T-cell (primary cell): ENCODE data around the gene PTEN. TPM values are rescaled to one million over a fixed set of nuclear protein-coding genes. Genes with fewer than 3 reads are reported as not detected.
"Not testable (repeated sequence)": the region's sequence is repeated elsewhere in the genome, so short reads cannot be mapped to it uniquely, and the experiment has no call there.

ENCODE experiments used
- ATAC-seq, 4 experiments: fragments of 200-7000 bp in 3 of 4; fragments of 150-1000 bp in 1 of 4; cut with Tn5 transposase; replicated peaks in 1 of 4; 1 replicate in 3 of 4; 2 replicates in 1 of 4; pipeline ENCODE4 v1.10.0; 2021; ENCODE audit warnings: moderate library complexity in 3 of 4, mild to moderate bottlenecking in 2 of 4, moderate number of reproducible peaks in 1 of 4
- CTCF ChIA-PET, 2 donors: fragments of 300-600 bp; sonication (Branson Sonifier 250); formaldehyde crosslinking; loops; one replicate each; lab custom pipeline; 2022; ENCODE audit warnings: antibody characterized with exemption in 2 of 2; lab: Charles Lee
- POLR2A ChIA-PET, 2 donors: fragments of 300-600 bp; sonication (Branson Sonifier 250); formaldehyde crosslinking; loops; one replicate each; lab custom pipeline; 2022; ENCODE audit warnings: antibody characterized with exemption in 2 of 2; lab: Charles Lee
- DNase-seq, 35 experiments: peaks; one replicate each; pipeline versions ENCODE4 v3.0.0 to v3.0.0-alpha.2; 2013 to 2023
- H3K27ac ChIP-seq: one replicate; pipeline ENCODE4 v1.5.1; 2013; ENCODE audit warnings: low read length
- H3K27me3 ChIP-seq, 2 experiments: replicated peaks in 1 of 2; 1 replicate in 1 of 2; 2 replicates in 1 of 2; pipeline versions ENCODE4 v1.6.1 to v1.7.0; 2013; ENCODE audit warnings: low read length in 1 of 2, mixed read lengths in 1 of 2; ENCODE audit not compliant: control insufficient read depth in 2 of 2, insufficient read depth in 2 of 2; ENCODE audit errors: extremely low read depth in 1 of 2
- H3K36me3 ChIP-seq, 2 donors: 1 replicate in 1 of 2; 2 replicates in 1 of 2; pipeline versions ENCODE4 v1.6.1 to v1.7.0; 2013; ENCODE audit warnings: low read length in 1 of 2; ENCODE audit not compliant: control insufficient read depth in 2 of 2, insufficient read depth in 1 of 2; ENCODE audit errors: extremely low read depth in 1 of 2
- H3K4me1 ChIP-seq, 2 experiments: 1 replicate in 1 of 2; 2 replicates in 1 of 2; pipeline versions ENCODE4 v1.6.1 to v1.7.0; 2013; ENCODE audit warnings: low read length in 2 of 2, mixed read lengths in 1 of 2; ENCODE audit not compliant: insufficient read depth in 2 of 2, control insufficient read depth in 1 of 2; ENCODE audit errors: extremely low read depth in 1 of 2
- H3K4me3 ChIP-seq, 2 donors: 1 replicate in 1 of 2; 2 replicates in 1 of 2; pipeline versions ENCODE4 v1.5.1 to v1.7.0; 2013; ENCODE audit warnings: mild to moderate bottlenecking in 2 of 2, low read length in 1 of 2, moderate library complexity in 1 of 2; ENCODE audit not compliant: control insufficient read depth in 1 of 2; ENCODE audit errors: extremely low read depth in 1 of 2
- H3K9me3 ChIP-seq: 2 replicates; pipeline ENCODE4 v1.7.0; 2013
- H3K27ac Mint-ChIP-seq, 2 donors: one replicate each; pipeline ENCODE4 v1.8.0; 2020 to 2021; ENCODE audit warnings: mild to moderate bottlenecking in 2 of 2, mixed read lengths in 2 of 2
- H3K27me3 Mint-ChIP-seq, 2 donors: one replicate each; pipeline ENCODE4 v1.8.0; 2021 to 2022; ENCODE audit warnings: mixed read lengths in 2 of 2
- H3K36me3 Mint-ChIP-seq: one replicate; pipeline ENCODE4 v1.8.0; 2021; ENCODE audit warnings: mixed read lengths
- H3K4me1 Mint-ChIP-seq, 3 donors: one replicate each; pipeline ENCODE4 v1.8.0; 2020 to 2022; ENCODE audit warnings: mixed read lengths in 3 of 3, mild to moderate bottlenecking in 1 of 3
- H3K4me3 Mint-ChIP-seq, 3 donors: one replicate each; pipeline ENCODE4 v1.8.0; 2020 to 2022; ENCODE audit warnings: mild to moderate bottlenecking in 3 of 3, mixed read lengths in 3 of 3, moderate library complexity in 3 of 3
- H3K9me3 Mint-ChIP-seq, 3 donors: one replicate each; pipeline ENCODE4 v1.8.0; 2020 to 2022; ENCODE audit warnings: mixed read lengths in 3 of 3
- whole genome bisulfite sequencing: methylation state at CpG from one replicate; pipeline ENCODE4 v1.1.5; 2013; ENCODE audit warnings: missing lambda C conversion rate; ENCODE audit not compliant: insufficient coverage; 5-methylcytosine and 5-hydroxymethylcytosine counted together
- total RNA-seq, 35 experiments: library from RNA in 6 of 35; stranded (reverse) in 6 of 35; fragments of 120-200 nt in 1 of 35; gene quantifications; one replicate each; pipeline versions ENCODE4 v1.2.1 to v1.2.4 and lab custom pipeline; 2013 to 2026

The PTEN gene
- total RNA-seq, 5 donors from 2014 or later (not counting 1 experiment from before 2014, with no cell fraction given): 59.9 to 98.7 (median 66.9) TPM

DNA sequence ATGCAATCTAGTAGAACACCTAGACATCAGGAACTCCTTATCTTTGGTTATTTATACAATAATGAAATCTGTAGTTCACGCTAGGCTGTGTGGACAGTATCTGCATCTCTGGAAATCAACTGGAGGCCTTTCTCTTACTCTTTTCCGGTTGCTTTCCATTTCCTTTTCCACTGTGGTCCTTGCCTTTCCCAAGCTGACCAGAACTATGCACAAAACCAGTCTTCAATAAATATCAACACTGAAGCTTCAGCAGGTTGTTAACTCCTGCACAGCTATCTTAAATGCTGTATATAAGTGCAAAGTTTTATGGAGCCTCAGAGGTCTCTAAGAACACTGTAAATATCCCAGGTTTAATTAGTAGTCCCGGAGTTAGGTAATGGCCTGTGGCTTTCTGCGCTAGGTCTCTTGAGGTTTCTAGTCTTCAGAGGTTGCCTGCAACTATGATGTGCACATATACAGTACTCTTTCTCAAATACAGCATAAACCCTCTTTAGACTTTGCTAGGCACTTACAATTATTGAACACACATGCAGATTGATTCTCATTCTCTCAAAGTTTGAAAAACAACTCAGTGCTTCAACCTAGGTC is 2.5 kb upstream of the PTEN start:
- 94% methylated on average over 3 of the region's 4 CpGs for WGBS
- H3K27ac ChIP-seq: peak overlapping the region; percentile 87
- H3K9me3 Mint-ChIP-seq: no peaks in the 10 kb centered on the region

DNA sequence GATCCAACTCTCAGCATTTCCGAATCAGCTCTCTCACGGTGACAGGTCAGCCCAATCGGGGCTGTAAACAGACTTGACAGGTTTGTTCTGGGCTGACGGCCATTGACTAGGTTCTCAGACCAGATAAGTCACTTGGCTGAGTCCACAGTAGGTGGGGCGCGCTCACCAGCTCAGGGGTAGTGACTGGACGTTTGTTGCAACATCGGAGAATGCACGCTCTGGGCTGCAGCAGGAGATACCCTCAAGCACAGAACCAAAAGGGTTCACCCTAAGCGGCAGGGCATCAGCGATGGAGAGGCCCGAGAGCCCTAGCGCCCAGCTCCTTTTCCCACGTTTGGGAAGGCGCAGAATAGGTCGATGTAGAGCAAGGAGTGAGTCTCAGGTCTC is 1.9 kb upstream of the PTEN start:
- Histone ChIP-seq H3K27me3 (no peaks in the 10 kb centered on the region), H3K9me3 (no peaks in the 10 kb centered on the region), H3K4me1 (peaks cover 11 to 16% of the 10 kb centered on the region in 2 experiments), H3K4me3 (peak overlapping the region; percentile 71 to 97), H3K36me3 (no peaks in the 10 kb centered on the region), H3K27ac (peak overlapping the region; percentile 87)
- WGBS: 34% methylated on average over 16 of the region's 16 CpGs
- ATAC-seq (peak in 1 of 4 experiments; percentile 1), DNase-seq (peak in 9 of 35 experiments; percentile 8 to 40 (median 12))
- peak overlapping the region; percentile 94 to 97 (median 95) for H3K4me3 Mint-ChIP-seq
- ChIA-PET CTCF (interaction anchor here (0.6 to 2.9 kb wide), 16 partner anchors 11 to 1070 kb away, joined by 3 to 11 read pairs (median 6); no protein-coding TSS in a partner anchor), POLR2A (interaction anchor here (0.5 to 1.9 kb wide), 8 partner anchors 43 to 525 kb away, joined by 3 to 8 read pairs (median 4); partner anchors contain the start of gene ATAD1 (in 1 of the 2))
- H3K27me3 Mint-ChIP-seq: no peaks in the 10 kb centered on the region
- peaks cover 3% of the 10 kb centered on the region for H3K36me3 Mint-ChIP-seq
- H3K9me3 Mint-ChIP-seq: no peaks in the 10 kb centered on the region
- H3K4me1 Mint-ChIP-seq: peaks cover 28 to 52% (median 30%) of the 10 kb centered on the region in 3 donors
- peak overlapping the region; percentile 92 to 95 for H3K27ac Mint-ChIP-seq

More for the DNA sequence above, 2.5 kb upstream of the PTEN start:
- H3K36me3 ChIP-seq: no peaks in the 10 kb centered on the region
- Mint-ChIP-seq H3K4me1 (peaks cover 23 to 47% (median 27%) of the 10 kb centered on the region in 3 donors), H3K27me3 (no peaks in the 10 kb centered on the region), H3K4me3 (peak overlapping the region; percentile 94 to 97 (median 95)), H3K36me3 (peaks cover 2% of the 10 kb centered on the region), H3K27ac (peak overlapping the region; percentile 92 to 95)
- ChIA-PET CTCF (interaction anchor here (0.6 to 2.9 kb wide), 12 partner anchors 10 to 692 kb away, joined by 3 to 11 read pairs (median 4); no protein-coding TSS in a partner anchor), POLR2A (interaction anchor here in 1 of 2 donors (0.5 to 1.1 kb wide), 3 partner anchors 42 to 412 kb away, joined by 3 to 4 read pairs (median 3); no protein-coding TSS in a partner anchor)
- H3K4me1 ChIP-seq: peaks cover 11 to 13% of the 10 kb centered on the region in 2 experiments
- no peaks in the 10 kb centered on the region for H3K9me3 ChIP-seq
- no peaks in the 10 kb centered on the region for H3K27me3 ChIP-seq
- DNase-seq: peak in 1 of 35 experiments; percentile 12
- no peak overlapping the region for H3K4me3 ChIP-seq
- ATAC-seq: no peak

DNA sequence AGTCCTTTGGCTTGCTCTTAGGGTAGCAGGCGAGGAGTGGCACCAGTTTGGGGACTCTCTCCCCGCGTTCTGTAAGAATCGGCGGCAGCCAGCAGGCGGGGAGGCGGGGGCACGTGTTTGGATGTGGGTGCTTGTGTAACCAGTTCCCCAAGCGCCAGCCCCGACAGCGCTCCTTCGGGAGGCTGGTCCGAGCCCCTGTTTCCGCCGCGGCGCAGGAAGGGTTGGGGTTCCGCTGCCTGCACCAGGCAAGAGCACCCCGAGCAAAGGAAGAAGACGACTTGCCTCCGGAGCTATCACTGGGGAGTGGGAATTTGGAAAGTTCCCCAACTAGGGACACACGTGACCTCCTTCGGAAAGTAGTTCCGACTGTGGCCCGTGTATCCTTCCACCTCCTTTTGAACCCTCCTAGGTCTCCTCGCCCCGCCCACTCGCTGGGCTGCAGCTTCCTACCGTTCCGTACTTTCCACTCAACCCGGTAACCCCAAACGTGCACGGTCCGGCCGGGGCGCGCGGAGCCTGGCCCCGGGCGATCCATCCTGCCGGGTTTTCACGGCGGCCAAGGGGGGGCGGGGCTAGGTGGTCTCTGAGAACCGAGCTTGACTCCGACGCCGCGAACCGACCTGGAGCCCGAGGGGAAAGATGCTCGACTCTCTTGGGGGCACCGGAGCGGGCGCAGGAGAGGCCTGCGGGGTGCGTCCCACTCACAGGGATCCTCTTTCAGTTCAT is 1.3 kb upstream of the PTEN start:
- Mint-ChIP-seq H3K4me3 (peak overlapping the region; percentile 94 to 97 (median 95)), H3K4me1 (peaks cover 33 to 58% (median 35%) of the 10 kb centered on the region in 3 donors), H3K27me3 (no peaks in the 10 kb centered on the region), H3K36me3 (peaks cover 7% of the 10 kb centered on the region), H3K27ac (peak overlapping the region; percentile 92 to 95), H3K9me3 (no peaks in the 10 kb centered on the region)
- Histone ChIP-seq H3K27me3 (no peaks in the 10 kb centered on the region), H3K9me3 (no peaks in the 10 kb centered on the region), H3K4me3 (peak overlapping the region; percentile 71 to 97), H3K36me3 (no peaks in the 10 kb centered on the region), H3K27ac (peak overlapping the region; percentile 87), H3K4me1 (peaks cover 11 to 17% of the 10 kb centered on the region in 2 experiments)
- ChIA-PET POLR2A (interaction anchor here (0.5 to 1.9 kb wide), 12 partner anchors 9 to 525 kb away, joined by 3 to 8 read pairs (median 4); partner anchors contain the start of gene ATAD1 (in 1 of the 2)), CTCF (interaction anchor here (0.6 to 2.9 kb wide), 19 partner anchors 11 to 1069 kb away, joined by 3 to 11 read pairs (median 5); partner anchors contain the start of gene ATAD1 (in 1 of the 2))
- ATAC-seq: peak; percentile 67 to 73 (median 68)
- peak; percentile 85 to 97 (median 91) for DNase-seq
- WGBS: under 1% methylated on average over 50 of the region's 57 CpGs

DNA sequence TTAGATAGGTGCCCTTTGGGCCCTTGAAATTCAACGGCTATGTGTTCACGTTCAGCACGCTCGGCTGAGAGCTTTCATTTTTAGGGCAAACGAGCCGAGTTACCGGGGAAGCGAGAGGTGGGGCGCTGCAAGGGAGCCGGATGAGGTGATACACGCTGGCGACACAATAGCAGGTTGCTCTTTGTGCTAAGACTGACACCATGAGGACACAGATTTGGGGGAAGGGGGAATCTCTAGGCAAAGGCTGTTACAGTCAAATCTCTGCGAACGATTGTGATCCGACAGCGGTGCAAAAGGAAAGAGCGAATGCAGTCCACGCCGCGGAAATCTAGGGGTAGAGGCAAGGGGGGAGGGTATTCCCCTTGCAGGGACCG is 759 bp upstream of the PTEN start:
- no peaks in the 10 kb centered on the region for H3K36me3 ChIP-seq
- H3K27ac ChIP-seq: peak overlapping the region; percentile 87
- no peaks in the 10 kb centered on the region for H3K27me3 ChIP-seq
- WGBS: under 1% methylated on average over 21 of the region's 21 CpGs
- Mint-ChIP-seq H3K4me3 (peak overlapping the region; percentile 94 to 97 (median 95)), H3K27ac (peak overlapping the region; percentile 92 to 95), H3K27me3 (no peaks in the 10 kb centered on the region), H3K36me3 (peaks cover 7% of the 10 kb centered on the region), H3K9me3 (no peaks in the 10 kb centered on the region), H3K4me1 (peaks cover 37 to 62% (median 39%) of the 10 kb centered on the region in 3 donors)
- H3K4me3 ChIP-seq: peak overlapping the region; percentile 71 to 97
- DNase-seq (peak in 26 of 35 experiments; percentile 63 to 84 (median 73)), ATAC-seq (peak; percentile 50 to 54 (median 52))
- H3K9me3 ChIP-seq: no peaks in the 10 kb centered on the region
- ChIA-PET CTCF (interaction anchor here (0.7 to 2.9 kb wide), 13 partner anchors 12 to 947 kb away, joined by 3 to 11 read pairs (median 5); partner anchors contain the start of gene ATAD1 (in 1 of the 2)), POLR2A (interaction anchor here (0.6 to 1.9 kb wide), 11 partner anchors 8 to 522 kb away, joined by 3 to 8 read pairs (median 4); partner anchors contain the start of gene ATAD1 (in 1 of the 2))
- H3K4me1 ChIP-seq: peaks cover 11 to 22% of the 10 kb centered on the region in 2 experiments

DNA sequence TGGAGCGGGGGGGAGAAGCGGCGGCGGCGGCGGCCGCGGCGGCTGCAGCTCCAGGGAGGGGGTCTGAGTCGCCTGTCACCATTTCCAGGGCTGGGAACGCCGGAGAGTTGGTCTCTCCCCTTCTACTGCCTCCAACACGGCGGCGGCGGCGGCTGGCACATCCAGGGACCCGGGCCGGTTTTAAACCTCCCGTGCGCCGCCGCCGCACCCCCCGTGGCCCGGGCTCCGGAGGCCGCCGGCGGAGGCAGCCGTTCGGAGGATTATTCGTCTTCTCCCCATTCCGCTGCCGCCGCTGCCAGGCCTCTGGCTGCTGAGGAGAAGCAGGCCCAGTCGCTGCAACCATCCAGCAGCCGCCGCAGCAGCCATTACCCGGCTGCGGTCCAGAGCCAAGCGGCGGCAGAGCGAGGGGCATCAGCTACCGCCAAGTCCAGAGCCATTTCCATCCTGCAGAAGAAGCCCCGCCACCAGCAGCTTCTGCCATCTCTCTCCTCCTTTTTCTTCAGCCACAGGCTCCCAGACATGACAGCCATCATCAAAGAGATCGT is 598 bp downstream of the PTEN start:
- ATAC-seq: peak in 2 of 4 experiments; percentile 1
- Mint-ChIP-seq H3K4me1 (peaks cover 49 to 73% (median 50%) of the 10 kb centered on the region in 3 donors), H3K4me3 (peak overlapping the region; percentile 95 to 97 (median 95)), H3K36me3 (peaks cover 11% of the 10 kb centered on the region), H3K27ac (peak overlapping the region; percentile 84 to 90)
- H3K9me3 ChIP-seq, H3K27me3 ChIP-seq, H3K36me3 ChIP-seq, H3K9me3 Mint-ChIP-seq, H3K27me3 Mint-ChIP-seq: not testable (repeated sequence)
- peak overlapping the region; percentile 29 for H3K27ac ChIP-seq
- 0% methylated on average over 45 of the region's 47 CpGs for WGBS
- ChIA-PET POLR2A (interaction anchor here (0.5 to 1.7 kb wide), 4 partner anchors 50 to 523 kb away, joined by 3 to 5 read pairs (median 4); no protein-coding TSS in a partner anchor), CTCF (interaction anchor here in 1 of 2 donors (1.1 to 1.4 kb wide), 2 partner anchors 73 to 945 kb away, joined by 3 to 4 read pairs; no protein-coding TSS in a partner anchor)
- peaks cover 12 to 30% of the 10 kb centered on the region in 2 experiments for H3K4me1 ChIP-seq
- H3K4me3 ChIP-seq: peak overlapping the region; percentile 71 to 93
- DNase-seq: peak in 21 of 35 experiments; percentile 1 to 48 (median 17)
